OCI-M2 (cell line): Measurements from ENCODE around the gene CLRN2.
"Not testable (repeated sequence)": the region's sequence is repeated elsewhere in the genome, so short reads cannot be mapped to it uniquely, and the experiment has no call there.

Source experiments
- DNase-seq: peaks from one replicate; lab custom pipeline; 2025; ENCODE audit not compliant: unreplicated experiment; lab: John Stamatoyannopoulos, UW

CLRN2 gene

GRCh38 chr4:17544205-17544604, 29.2 kb downstream of the CLRN2 start:
- no peak for DNase-seq

DNA sequence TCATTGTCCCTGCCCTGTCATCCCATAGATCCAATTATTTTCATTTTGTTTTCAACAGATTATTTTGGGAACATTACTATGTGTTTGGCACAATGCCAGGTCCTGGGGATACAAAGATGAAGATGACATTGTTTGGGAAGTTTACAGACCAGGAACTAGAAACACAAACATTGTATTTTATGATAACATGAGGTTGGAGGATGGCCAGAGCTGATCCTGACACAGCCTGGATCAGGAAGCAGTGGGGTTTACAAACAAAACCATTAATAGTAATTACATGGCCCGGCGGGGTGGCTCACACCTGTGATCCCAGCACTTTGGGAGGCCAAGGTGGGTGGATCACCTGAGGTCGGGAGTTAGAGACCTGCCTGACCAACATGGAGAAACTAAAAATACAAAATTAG, 29.9 kb downstream of the CLRN2 start:
- no peak for DNase-seq

GRCh38 chr4:17545374-17546140, 30.6 kb downstream of the CLRN2 start:
- DNase-seq, result no peak

DNA sequence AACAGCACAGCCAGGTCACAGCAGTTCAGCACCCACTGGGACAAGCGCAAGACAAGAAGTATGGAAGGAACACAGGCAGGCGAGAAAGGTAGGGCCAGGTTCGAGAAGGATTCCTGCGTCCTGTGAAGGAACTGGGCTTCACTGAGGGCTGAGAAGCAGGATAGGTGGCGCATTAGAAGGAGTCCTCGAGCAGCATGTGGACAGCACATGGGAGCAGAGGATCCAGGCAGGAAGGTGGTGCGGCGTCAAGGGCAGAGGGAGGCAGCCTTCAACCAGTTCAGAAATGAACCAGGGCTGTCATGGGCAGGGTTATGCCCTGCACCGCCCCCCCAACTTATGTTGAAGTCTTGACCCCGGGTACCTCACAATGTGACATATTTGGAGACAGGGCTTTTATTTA, 31.3 kb downstream of the CLRN2 start:
- no peak for DNase-seq

DNA sequence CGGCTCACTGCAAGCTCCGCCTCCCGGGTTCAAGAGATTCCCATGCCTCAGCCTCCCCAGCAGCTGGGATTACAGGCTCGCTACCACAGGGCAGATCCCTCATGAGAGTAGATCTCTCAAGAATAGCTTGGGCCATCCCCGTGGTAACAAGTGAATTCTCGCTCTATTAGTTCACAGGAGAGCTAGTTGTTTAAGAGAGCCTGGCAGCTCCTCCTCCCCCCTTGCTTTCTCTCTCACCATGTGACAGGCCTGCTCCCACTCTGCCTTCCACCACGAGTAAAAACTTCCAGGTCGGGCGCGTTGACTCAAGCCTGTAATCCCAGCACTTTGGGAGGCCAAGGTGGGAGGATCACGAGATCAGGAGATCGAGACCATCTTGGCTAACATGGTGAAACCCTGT, 31.7 kb downstream of the CLRN2 start:
- no peak for DNase-seq

GRCh38 chr4:17550549-17550948, 35.6 kb downstream of the CLRN2 start:
- DNase-seq, result no peak

DNA sequence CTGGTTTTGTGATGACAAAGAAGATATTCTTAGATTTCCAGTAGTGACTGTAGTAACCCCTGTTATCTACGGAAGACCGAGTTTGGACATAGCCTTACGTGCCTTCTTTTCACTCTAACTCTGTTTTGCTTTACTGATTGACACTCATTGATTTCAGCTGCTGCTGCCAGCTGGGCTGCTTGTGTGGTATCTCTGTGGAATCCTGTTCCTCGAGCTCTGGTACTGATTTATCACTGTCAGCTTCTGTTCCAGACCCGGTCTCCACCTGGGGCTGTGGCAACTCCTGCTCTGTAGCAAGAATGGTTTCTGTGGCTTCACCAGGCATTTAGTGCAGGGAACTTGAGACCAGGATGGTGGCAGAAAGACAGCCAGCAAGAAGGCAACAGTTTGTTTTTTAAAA, 37.5 kb downstream of the CLRN2 start:
- DNase-seq, result no peak

- no peak for DNase-seq
Measured at GRCh38 chr4:17554568-17554967, 39.6 kb downstream of the CLRN2 start.

- no peak for DNase-seq
Measured at GRCh38 chr4:17556498-17556897, 41.5 kb downstream of the CLRN2 start.

GRCh38 chr4:17557880-17558279, 42.9 kb downstream of the CLRN2 start:
- DNase-seq, result no peak

GRCh38 chr4:17558941-17559708, 44.2 kb downstream of the CLRN2 start:
- no peak for DNase-seq

GRCh38 chr4:17559709-17560048, 44.7 kb downstream of the CLRN2 start:
- no peak for DNase-seq

DNA sequence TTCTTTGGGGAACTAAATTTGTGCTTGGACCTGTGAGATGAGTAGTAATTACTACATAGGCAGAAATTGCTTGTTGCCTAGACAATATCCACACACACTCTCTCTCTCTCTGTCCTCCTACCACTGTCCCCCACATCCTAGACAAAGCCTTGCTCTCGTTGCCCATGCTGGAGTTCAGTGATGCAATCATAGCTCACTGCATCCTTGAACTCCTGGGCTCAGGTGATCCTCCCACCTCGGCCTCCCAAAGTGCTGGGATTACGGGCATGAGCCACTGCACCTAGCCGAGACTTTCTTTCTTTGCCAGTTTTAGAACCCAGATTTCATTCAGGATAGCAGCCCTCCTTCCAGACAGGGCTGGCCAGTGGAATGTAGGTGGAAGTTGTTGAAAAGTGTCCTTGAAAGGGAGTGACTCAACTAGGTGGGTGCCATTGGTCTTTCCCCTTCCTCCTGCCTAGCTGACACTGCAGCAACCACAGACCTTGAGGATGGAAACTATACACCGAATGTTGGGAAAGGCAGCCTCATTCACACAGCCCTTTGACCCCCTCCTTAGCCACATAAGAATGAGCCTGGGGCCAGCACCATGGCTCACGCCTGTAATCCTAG, 45.2 kb downstream of the CLRN2 start:
- no peak for DNase-seq

DNA sequence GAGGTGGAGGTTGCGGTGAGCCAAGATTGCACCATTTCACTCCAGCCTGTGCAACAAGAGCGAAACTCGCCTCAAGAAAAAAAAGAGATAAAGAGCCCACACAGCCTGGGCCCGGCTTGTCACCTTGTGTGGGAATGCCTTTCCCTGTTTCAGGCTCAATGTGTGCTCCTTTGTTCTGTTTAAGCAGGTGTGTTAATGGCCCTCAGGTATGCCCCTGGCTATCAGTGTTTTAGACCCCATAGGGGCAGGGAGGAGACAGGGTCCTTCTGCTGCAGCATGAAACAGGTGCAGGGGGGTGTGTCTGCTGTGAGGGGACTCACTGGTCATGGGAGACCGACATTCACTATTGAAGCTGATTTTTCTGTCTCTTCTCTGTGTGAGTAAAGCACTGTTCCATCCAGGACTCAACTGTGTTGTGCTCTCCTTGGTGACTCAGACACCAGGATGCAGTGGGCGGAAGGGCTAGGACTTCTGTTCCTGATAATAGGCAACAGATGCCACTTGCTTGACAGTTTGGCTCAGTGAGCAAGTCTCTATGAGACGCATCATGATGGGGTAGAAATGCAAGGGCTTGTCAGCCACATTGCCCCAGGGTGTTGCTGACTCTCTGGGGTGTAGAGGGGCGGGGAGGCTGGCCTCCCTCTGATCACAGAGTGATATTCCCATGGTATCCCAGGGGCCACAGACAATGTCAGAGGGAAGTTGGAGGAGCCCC, 46.4 kb downstream of the CLRN2 start:
- no peak for DNase-seq

DNA sequence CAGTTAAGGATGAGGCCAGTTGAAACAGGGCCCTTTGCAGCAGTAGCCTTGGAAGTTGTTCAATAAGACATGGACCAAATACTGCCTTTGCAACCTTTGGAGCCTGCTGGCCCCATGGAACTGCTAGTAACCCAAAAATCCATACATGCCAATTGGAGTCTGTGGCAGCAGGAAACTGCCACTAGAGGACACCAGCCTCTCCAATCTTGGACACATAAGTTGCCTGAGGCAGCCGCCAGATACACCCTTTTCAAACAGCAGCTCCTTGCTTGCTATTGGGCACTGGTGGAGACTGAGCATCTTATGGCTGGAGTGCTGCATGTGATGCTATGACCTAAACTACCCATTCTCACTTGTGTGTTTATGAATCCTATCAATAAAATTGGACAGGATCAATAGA, 47.2 kb downstream of the CLRN2 start:
- no peak for DNase-seq

GRCh38 chr4:17565846-17566245, 50.9 kb downstream of the CLRN2 start:
- no peak for DNase-seq

GRCh38 chr4:17567271-17567670, 52.3 kb downstream of the CLRN2 start:
- no peak for DNase-seq

DNA sequence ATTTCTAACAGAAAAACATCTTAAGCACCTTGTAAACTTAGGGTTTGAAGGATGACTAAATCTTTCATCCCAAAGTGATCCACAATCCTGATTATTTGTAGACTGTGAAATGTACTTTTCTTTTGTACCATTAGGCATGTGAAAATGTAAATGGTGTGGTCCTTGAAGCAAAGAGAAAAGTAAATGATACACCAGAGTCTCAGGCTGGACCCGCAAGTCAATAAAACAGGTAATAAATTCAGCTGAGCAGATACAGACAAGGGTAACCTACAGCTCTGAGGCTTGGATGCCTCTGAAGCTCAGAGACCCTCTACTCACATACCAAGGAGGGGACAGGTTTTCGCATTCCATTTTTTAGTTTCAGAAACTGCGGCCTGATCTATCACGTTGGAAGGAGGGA, 59.2 kb downstream of the CLRN2 start:
- DNase-seq, result no peak

- not testable (repeated sequence) for DNase-seq
Measured at GRCh38 chr4:17575177-17575576, 60.2 kb downstream of the CLRN2 start.
